Right atrium auricular region (tissue), 2 donors: ENCODE data around the gene ADGRL3. TPM values are rescaled to one million over a fixed set of nuclear protein-coding genes. Genes with fewer than 3 reads are reported as not detected.

ENCODE experiments used
- DNase-seq: peaks from one replicate; pipeline ENCODE4 v3.0.0-alpha.2; 2019; ENCODE audit warnings: low spot score
- H3K27ac ChIP-seq, 2 donors: fragments of 200-600 bp; sonication (generic); 1 replicate in 1 of 2; 2 replicates in 1 of 2; pipeline ENCODE4 v1.5.1; 2016 to 2019
- H3K27me3 ChIP-seq, 2 donors: fragments of 200-600 bp; sonication (generic); one replicate each; pipeline versions ENCODE4 v1.5.1 to v1.6.0; 2017 to 2019
- H3K36me3 ChIP-seq: fragments of 200-600 bp; sonication (generic); one replicate; pipeline ENCODE4 v1.5.1; 2016
- H3K4me1 ChIP-seq, 2 donors: fragments of 200-600 bp; sonication (generic); one replicate each; pipeline versions ENCODE4 v1.5.1 to v1.6.0; 2017 to 2019
- H3K4me3 ChIP-seq, 2 donors: fragments of 200-600 bp; sonication (generic); 1 replicate in 1 of 2; 2 replicates in 1 of 2; pipeline ENCODE4 v1.5.1; 2017 to 2019; ENCODE audit warnings: mild to moderate bottlenecking in 1 of 2, moderate library complexity in 1 of 2
- H3K9me3 ChIP-seq, 2 donors: fragments of 200-600 bp; sonication (generic); one replicate each; pipeline ENCODE4 v1.5.1; 2019
- CTCF ChIP-seq, 2 donors: fragments of 200-600 bp; sonication (generic); IDR thresholded peaks; one replicate each; pipeline ENCODE4 v1.5.1; 2019; ENCODE audit warnings: antibody characterized with exemption in 2 of 2
- total RNA-seq, 2 donors: library from RNA; depleted of rRNA; stranded (reverse); fragments of >200 nt; gene quantifications; one replicate each; pipeline ENCODE4 v1.1.0, GENCODE V29; 2016

The ADGRL3 gene
- total RNA-seq, 2 donors from 2014 or later: 0.86 to 1.9 TPM

DNA sequence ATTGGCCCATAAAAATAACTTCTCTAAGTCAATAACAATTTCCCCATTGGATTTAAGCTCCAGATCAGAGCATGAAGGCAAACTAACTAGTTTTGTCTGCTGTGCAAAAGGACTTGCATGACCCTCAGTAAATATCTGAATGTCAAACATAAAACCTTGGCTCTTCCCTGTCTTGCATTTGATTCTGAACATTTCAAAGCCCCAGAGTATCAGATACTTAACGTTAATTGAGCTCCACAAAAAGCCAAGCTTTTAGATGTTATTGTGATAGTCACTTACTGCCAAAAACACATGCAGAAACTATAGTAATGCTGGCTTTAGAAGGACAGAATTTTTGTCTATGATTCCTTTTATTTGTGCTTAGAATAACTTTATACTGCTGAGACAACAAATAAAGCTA, 664.2 kb downstream of the ADGRL3 start:
- TF ChIP-seq CTCF (IDR thresholded peaks at IDR 0.05): no peak
- DNase-seq: no peak
- Histone ChIP-seq H3K4me3 (no peak overlapping the region), H3K4me1 (no peaks in the 10 kb centered on the region), H3K27ac (no peak overlapping the region), H3K27me3 (no peaks in the 10 kb centered on the region), H3K9me3 (no peaks in the 10 kb centered on the region), H3K36me3 (no peaks in the 10 kb centered on the region)

DNA sequence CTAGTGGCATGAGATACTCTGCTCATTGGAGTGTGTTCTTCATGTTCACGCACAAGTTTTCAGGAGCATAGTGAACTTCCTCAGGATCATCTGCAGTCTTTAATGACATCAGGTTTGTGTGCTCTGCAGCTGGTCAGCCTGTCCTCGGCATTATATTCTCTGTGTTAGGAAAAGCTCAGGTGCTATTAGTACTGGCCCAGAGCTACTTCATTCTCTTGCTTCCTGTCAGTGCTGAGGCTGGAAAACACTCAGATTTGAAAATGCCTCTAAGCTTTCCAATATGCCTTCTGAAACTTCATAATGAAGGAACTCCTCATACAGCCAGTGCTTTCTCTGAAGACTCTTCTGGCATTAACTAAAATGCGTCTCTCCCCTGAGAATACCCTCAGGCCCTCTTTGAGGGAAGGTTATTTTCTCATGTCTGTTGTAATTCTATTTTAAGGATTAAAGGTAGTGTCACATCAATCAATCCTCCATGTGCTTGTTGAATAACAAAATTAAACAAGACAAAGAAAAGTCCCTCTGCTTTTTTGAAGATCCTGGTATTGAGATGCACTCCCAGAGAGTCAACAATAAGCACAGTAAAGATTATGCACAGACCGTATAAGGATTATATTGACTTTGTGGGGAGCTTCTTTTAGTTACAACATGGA, 666.4 kb downstream of the ADGRL3 start:
- H3K4me1 ChIP-seq: no peaks in the 10 kb centered on the region
- no peak for DNase-seq
- no peak overlapping the region for H3K4me3 ChIP-seq
- H3K36me3 ChIP-seq: no peaks in the 10 kb centered on the region
- no peak for TF ChIP-seq CTCF (IDR thresholded peaks at IDR 0.05)
- no peaks in the 10 kb centered on the region for H3K27me3 ChIP-seq
- no peaks in the 10 kb centered on the region for H3K9me3 ChIP-seq
- H3K27ac ChIP-seq: no peak overlapping the region

GRCh38 chr4:61872983-61873382, 672.9 kb downstream of the ADGRL3 start:
- no peak for TF ChIP-seq CTCF (IDR thresholded peaks at IDR 0.05)
- H3K27ac ChIP-seq: no peak overlapping the region
- no peaks in the 10 kb centered on the region for H3K4me1 ChIP-seq
- no peaks in the 10 kb centered on the region for H3K27me3 ChIP-seq
- H3K4me3 ChIP-seq: no peak overlapping the region
- no peaks in the 10 kb centered on the region for H3K36me3 ChIP-seq
- no peak for DNase-seq
- H3K9me3 ChIP-seq: no peaks in the 10 kb centered on the region

DNA sequence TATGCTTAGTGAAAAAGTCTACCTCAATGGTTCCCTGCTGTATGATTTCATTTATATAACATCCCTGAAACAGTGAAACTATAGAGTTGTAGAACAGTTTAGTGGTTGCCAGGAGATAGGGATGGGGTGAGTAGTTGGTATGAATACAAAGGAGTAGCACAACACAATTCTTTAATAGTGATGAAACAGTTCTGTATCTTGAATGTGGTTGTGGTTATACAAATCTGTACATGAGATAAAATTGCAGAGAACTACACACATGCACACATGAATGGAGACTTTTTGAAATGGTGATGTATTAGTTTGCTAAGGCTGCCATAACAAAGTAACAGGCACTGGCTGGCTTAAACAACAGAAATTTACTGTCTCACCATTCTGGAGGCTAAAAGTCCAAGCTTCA, 677.1 kb downstream of the ADGRL3 start:
- H3K36me3 ChIP-seq: no peaks in the 10 kb centered on the region
- H3K9me3 ChIP-seq: no peaks in the 10 kb centered on the region
- no peaks in the 10 kb centered on the region for H3K27me3 ChIP-seq
- no peak for DNase-seq
- H3K27ac ChIP-seq: no peak overlapping the region
- H3K4me3 ChIP-seq: no peak overlapping the region
- H3K4me1 ChIP-seq: no peaks in the 10 kb centered on the region
- no peak for TF ChIP-seq CTCF (IDR thresholded peaks at IDR 0.05)

GRCh38 chr4:61877893-61878292, 677.8 kb downstream of the ADGRL3 start:
- no peak overlapping the region for H3K4me3 ChIP-seq
- TF ChIP-seq CTCF (IDR thresholded peaks at IDR 0.05): no peak
- H3K36me3 ChIP-seq: no peaks in the 10 kb centered on the region
- H3K4me1 ChIP-seq: no peaks in the 10 kb centered on the region
- DNase-seq: no peak
- no peak overlapping the region for H3K27ac ChIP-seq
- H3K27me3 ChIP-seq: no peaks in the 10 kb centered on the region
- no peaks in the 10 kb centered on the region for H3K9me3 ChIP-seq

DNA sequence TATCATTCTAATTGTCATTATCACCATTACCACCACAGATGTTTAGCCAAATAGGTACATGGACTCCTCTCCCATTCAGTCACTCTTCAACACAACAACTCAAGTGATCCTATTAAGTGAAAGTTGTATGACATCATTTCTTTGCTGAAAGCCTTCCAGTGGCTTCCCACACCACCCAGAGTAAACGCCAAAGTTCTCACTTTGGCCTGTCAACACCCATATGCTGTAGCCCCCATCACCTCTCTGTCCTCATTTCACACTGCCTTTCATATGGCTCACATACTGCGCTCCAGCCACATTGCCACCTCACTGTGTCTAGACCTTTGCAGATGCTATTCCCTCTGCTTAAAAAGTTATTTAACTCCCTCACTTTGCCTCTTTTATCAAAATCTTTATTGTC, 682.3 kb downstream of the ADGRL3 start:
- Histone ChIP-seq H3K27ac (no peak overlapping the region), H3K36me3 (no peaks in the 10 kb centered on the region), H3K9me3 (no peaks in the 10 kb centered on the region), H3K4me3 (no peak overlapping the region), H3K27me3 (no peaks in the 10 kb centered on the region), H3K4me1 (no peaks in the 10 kb centered on the region)
- no peak for TF ChIP-seq CTCF (IDR thresholded peaks at IDR 0.05)
- DNase-seq: no peak
